ENCODE results near the gene SCYL1. TPM values are rescaled to one million over a fixed set of nuclear protein-coding genes. Genes with fewer than 3 reads are reported as not detected.

Gene SCYL1
- total RNA-seq, 1 experiment from 2014 or later, result 106 TPM

DNA sequence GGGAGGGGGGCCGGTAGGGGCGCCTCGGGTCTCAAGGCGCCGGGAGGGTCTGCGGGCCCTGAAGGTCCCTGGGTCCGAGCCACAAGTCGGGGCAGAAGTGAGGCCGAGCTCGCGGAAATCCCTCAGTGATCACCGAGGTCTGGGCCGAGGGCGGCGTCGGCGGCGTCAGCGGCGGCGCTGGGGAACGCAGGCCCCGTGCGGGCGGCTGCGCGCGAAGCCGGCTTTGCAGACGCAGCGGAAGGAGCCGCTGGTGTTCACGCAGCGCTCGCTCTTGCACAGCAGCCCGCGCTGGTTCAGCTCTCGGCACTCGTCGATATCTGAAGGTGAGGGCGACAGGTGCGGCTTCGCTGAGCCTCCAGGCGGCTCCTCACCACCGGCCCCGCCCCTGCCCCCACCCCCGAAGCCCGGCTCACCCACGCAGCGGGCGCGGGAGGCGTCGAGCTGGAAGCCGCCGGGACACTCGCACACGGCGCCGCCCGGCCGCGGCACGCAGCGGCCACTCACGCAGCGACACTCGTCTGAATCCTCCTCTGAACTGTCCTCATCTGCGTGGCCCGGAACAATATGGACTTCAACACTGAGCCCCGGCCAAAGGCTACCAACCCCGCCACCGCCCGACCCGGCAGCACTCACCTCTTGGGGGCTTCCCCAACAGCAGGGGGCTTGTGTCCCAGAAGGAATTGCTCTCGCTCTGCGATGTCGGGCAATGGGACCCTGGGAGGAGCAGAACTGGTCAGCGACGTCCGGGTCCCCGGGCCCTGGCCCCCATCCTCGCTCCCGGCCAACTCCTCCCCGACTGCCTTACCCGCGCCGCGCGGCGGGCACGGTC is 14.2 kb downstream of the SCYL1 start:
- DNase-seq, result no peak
- peaks cover 22% of the 10 kb centered on the region for H4K20me1 ChIP-seq (ENCODE audit: insufficient read depth)
- H3K79me2 ChIP-seq (ENCODE audit: low read depth), result no peaks in the 10 kb centered on the region
- ChIA-PET CTCF (interaction anchor here (0.5 kb wide), 1 partner anchor 58 kb away, joined by 3 read pairs; no protein-coding TSS in a partner anchor), POLR2A (ENCODE audit: unreplicated experiment) (no interaction called here)
- TSS peak; percentile 18 for BruUV-seq (replicated peaks)
- no peaks in the 10 kb centered on the region for H3K9me2 ChIP-seq (ENCODE audit: insufficient read depth)
- no peak overlapping the region for H3K27ac ChIP-seq
- TF ChIP-seq, protein P1, sequence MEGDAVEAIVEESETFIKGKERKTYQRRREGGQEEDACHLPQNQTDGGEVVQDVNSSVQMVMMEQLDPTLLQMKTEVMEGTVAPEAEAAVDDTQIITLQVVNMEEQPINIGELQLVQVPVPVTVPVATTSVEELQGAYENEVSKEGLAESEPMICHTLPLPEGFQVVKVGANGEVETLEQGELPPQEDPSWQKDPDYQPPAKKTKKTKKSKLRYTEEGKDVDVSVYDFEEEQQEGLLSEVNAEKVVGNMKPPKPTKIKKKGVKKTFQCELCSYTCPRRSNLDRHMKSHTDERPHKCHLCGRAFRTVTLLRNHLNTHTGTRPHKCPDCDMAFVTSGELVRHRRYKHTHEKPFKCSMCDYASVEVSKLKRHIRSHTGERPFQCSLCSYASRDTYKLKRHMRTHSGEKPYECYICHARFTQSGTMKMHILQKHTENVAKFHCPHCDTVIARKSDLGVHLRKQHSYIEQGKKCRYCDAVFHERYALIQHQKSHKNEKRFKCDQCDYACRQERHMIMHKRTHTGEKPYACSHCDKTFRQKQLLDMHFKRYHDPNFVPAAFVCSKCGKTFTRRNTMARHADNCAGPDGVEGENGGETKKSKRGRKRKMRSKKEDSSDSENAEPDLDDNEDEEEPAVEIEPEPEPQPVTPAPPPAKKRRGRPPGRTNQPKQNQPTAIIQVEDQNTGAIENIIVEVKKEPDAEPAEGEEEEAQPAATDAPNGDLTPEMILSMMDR (conservative IDR thresholded peaks at IDR 0.05), result no peak
- TF ChIP-seq EZH2 (IDR thresholded peaks at IDR 0.05; ENCODE audit: low read depth), result no peak
- no peaks in the 10 kb centered on the region for H3K27me3 ChIP-seq (ENCODE audit: insufficient read depth, low read depth)
- peaks cover 10% of the 10 kb centered on the region for H3K36me3 ChIP-seq (ENCODE audit: low read depth)
- no peaks in the 10 kb centered on the region for H3K9me3 ChIP-seq (ENCODE audit: insufficient read depth, low read depth)
- peaks cover 81% of the 10 kb centered on the region for H3F3A ChIP-seq (ENCODE audit: insufficient read depth, low read depth)
- H3K4me3 ChIP-seq, result no peak overlapping the region
- no peak overlapping the region for H3K4me2 ChIP-seq
- intact Hi-C loops (cut with micrococcal nuclease; ENCODE audit: unreplicated experiment), result no loop called here
- no peak overlapping the region for H2AFZ ChIP-seq
- H3K4me1 ChIP-seq (replicated peaks; ENCODE audit: insufficient read depth), result peaks cover 17% of the 10 kb centered on the region

DNA sequence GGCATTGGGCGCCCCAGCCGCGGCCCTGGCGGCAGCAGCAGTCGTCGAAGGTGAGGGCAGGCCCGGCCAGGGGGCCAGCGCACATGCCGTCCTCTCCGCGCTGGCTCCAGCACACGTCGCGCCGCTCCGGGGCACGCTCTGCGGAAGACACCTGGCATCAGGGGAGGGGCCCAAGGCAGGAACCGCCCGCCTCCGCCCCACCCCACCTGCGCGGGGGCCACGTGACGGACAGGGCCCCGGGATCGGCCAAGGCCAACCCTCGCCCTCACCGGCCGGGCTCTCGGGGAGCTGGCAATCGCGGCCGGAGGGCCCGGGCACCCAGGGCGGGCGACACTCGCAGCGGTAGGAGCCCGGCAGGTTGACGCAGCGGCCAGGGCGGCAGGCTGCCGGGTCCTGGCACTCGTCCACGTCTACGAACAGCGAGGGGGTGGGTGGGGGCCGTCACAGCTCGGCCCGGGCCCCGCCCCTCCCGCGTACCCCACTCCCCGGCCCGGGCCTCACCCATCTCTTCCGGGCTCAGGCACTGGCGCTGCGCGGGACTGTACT is 14.9 kb downstream of the SCYL1 start:
- Histone ChIP-seq H3K9me3 (ENCODE audit: insufficient read depth, low read depth) (no peaks in the 10 kb centered on the region), H3K9me2 (ENCODE audit: insufficient read depth) (no peaks in the 10 kb centered on the region), H2AFZ (no peak overlapping the region), H3K4me1 (replicated peaks; ENCODE audit: insufficient read depth) (peaks cover 17% of the 10 kb centered on the region), H3K4me3 (no peak overlapping the region), H3K27me3 (ENCODE audit: insufficient read depth, low read depth) (no peaks in the 10 kb centered on the region), H4K20me1 (ENCODE audit: insufficient read depth) (peaks cover 22% of the 10 kb centered on the region), H3K36me3 (ENCODE audit: low read depth) (peaks cover 10% of the 10 kb centered on the region), H3K79me2 (ENCODE audit: low read depth) (no peaks in the 10 kb centered on the region), H3F3A (ENCODE audit: insufficient read depth, low read depth) (peaks cover 81% of the 10 kb centered on the region), H3K4me2 (no peak overlapping the region), H3K27ac (no peak overlapping the region)
- CTCF ChIA-PET, result interaction anchor here (0.6 to 2.4 kb wide), 3 partner anchors 32 to 180 kb away, joined by 4 to 25 read pairs (median 4); partner anchors contain the start of genes FAM89B and ZNRD2
- no peak for DNase-seq
- BruUV-seq (replicated peaks), result no TSS peak
- no peak for TF ChIP-seq EZH2 (IDR thresholded peaks at IDR 0.05; ENCODE audit: low read depth)
- TF ChIP-seq, protein P1 (conservative IDR thresholded peaks at IDR 0.05), result no peak
- POLR2A ChIA-PET (ENCODE audit: unreplicated experiment), result interaction anchor here (0.5 to 0.6 kb wide), 2 partner anchors 32 to 33 kb away, joined by 3 to 14 read pairs; partner anchors contain the start of gene FAM89B
- intact Hi-C loops (cut with micrococcal nuclease; ENCODE audit: unreplicated experiment), result loop anchor here (1.0 kb wide), 2 partner anchors 15 to 75 kb away; partner anchors contain the start of genes PCNX3 and SCYL1

DNA sequence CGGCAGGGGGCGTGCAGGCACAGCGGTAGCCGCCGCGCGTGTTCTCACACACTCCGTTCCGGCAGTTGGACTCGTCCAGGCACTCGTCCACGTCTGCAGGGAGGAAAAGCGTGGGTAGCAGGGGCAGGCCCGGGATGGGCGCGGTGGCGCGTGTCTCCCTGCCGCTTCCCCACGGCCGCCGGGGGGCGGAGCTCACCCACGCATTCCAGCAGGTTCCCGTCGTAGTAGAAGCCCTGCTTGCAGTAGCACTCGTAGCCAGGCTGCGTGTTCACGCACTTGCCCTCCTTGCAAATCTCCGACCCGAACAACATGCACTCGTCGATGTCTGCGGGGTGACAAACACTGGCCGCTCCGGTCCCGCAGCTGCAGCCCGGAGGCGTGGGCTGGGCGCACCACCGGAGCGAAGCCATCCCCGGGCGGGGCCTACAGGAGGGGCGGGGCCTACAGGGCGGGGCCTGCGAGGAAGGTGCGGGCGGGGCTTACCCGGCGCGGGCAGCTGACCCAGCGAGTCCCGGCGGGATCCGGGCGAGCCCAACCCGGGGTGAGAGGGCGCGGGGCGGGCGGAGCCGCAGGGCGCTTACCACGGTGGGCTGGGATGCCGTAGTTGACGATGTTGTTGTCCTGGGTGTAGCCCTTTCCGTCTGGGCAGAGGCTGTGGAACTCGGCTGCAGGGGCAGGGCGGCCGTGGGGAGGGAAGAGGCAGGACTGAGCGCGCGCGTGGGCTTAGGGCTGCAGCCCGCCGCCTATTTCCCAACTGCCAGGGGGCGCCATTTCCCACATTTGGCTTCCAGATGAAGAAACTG is 15.6 kb downstream of the SCYL1 start:
- Histone ChIP-seq H2AFZ (no peak overlapping the region), H3K4me1 (replicated peaks; ENCODE audit: insufficient read depth) (peaks cover 17% of the 10 kb centered on the region), H3K4me3 (peak overlapping the region; percentile 46; the same call in 1 of the 2 replicates), H3K79me2 (ENCODE audit: low read depth) (no peaks in the 10 kb centered on the region), H3K9me3 (ENCODE audit: insufficient read depth, low read depth) (no peaks in the 10 kb centered on the region), H3K4me2 (peak overlapping the region; percentile 69), H3K36me3 (ENCODE audit: low read depth) (peaks cover 15% of the 10 kb centered on the region), H4K20me1 (ENCODE audit: insufficient read depth) (peaks cover 22% of the 10 kb centered on the region), H3K27me3 (ENCODE audit: insufficient read depth, low read depth) (no peaks in the 10 kb centered on the region), H3K9me2 (ENCODE audit: insufficient read depth) (no peaks in the 10 kb centered on the region), H3K27ac (no peak overlapping the region), H3F3A (ENCODE audit: insufficient read depth, low read depth) (peaks cover 86% of the 10 kb centered on the region)
- ChIA-PET CTCF (interaction anchor here (0.6 to 2.4 kb wide), 7 partner anchors 15 to 210 kb away, joined by 3 to 25 read pairs (median 4); partner anchors contain the start of genes FAM89B and ZNRD2), POLR2A (ENCODE audit: unreplicated experiment) (interaction anchor here (0.5 to 1.3 kb wide), 4 partner anchors 32 to 169 kb away, joined by 3 to 14 read pairs (median 4); partner anchors contain the start of gene FAM89B)
- intact Hi-C loops (cut with micrococcal nuclease; ENCODE audit: unreplicated experiment), result loop anchor here (1.0 kb wide), 4 partner anchors 15 to 75 kb away; partner anchors contain the start of genes PCNX3, SCYL1 and ZNRD2
- TF ChIP-seq, protein P1 (conservative IDR thresholded peaks at IDR 0.05), result peak; percentile 95
- TF ChIP-seq EZH2 (IDR thresholded peaks at IDR 0.05; ENCODE audit: low read depth), result no peak
- no TSS peak for BruUV-seq (replicated peaks)
- DNase-seq, result peak; percentile 66 to 90
